Esophagus squamous epithelium (tissue), 5 donors: ENCODE measurements around the gene VSIG4. TPM values are rescaled to one million over a fixed set of nuclear protein-coding genes. Genes with fewer than 3 reads are reported as not detected.

Source experiments
- DNase-seq: peaks from one replicate; lab custom pipeline; 2025; lab: John Stamatoyannopoulos, UW
- H3K27ac ChIP-seq, 4 donors: fragments of 200-600 bp; sonication (generic); one replicate each; pipeline ENCODE4 v1.5.1; 2016 to 2019; ENCODE audit warnings: mild to moderate bottlenecking in 1 of 4
- H3K27me3 ChIP-seq, 4 donors: fragments of 200-600 bp; sonication (generic); 1 replicate in 3 of 4; 2 replicates in 1 of 4; pipeline versions ENCODE4 v1.5.1 to v1.6.0; 2017 to 2021; ENCODE audit warnings: antibody characterized with exemption in 1 of 4
- H3K36me3 ChIP-seq, 3 donors: fragments of 200-600 bp; sonication (generic); one replicate each; pipeline ENCODE4 v1.5.1; 2016 to 2019
- H3K4me1 ChIP-seq, 3 donors: fragments of 200-600 bp; sonication (generic); one replicate each; pipeline ENCODE4 v1.5.1; 2017 to 2019
- H3K4me3 ChIP-seq, 4 donors: fragments of 200-600 bp; sonication (generic); 1 replicate in 3 of 4; 2 replicates in 1 of 4; pipeline ENCODE4 v1.5.1; 2016 to 2019; ENCODE audit warnings: mild to moderate bottlenecking in 2 of 4, moderate library complexity in 1 of 4
- H3K9me3 ChIP-seq, 3 donors: fragments of 200-600 bp; sonication (generic); one replicate each; pipeline ENCODE4 v1.5.1; 2016 to 2019
- CTCF ChIP-seq, 6 experiments: fragments of 450-650 bp in 4 of 6; fragments of 200-600 bp in 2 of 6; sonication (generic) in 2 of 6; IDR thresholded peaks; one replicate each; pipeline ENCODE4 v1.5.1; 2016 to 2019; ENCODE audit warnings: antibody characterized with exemption in 6 of 6, mild to moderate bottlenecking in 4 of 6, moderate library complexity in 4 of 6
- POLR2A ChIP-seq, 4 donors: fragments of 450-650 bp; IDR thresholded peaks; one replicate each; pipeline ENCODE4 v1.6.1; 2017; ENCODE audit warnings: antibody characterized with exemption in 4 of 4, mild to moderate bottlenecking in 4 of 4, moderate library complexity in 3 of 4
- WGBS, 2 donors: methylation state at CpG; one replicate each; pipeline ENCODE4 v1.1.5; 2018; 5-methylcytosine and 5-hydroxymethylcytosine counted together
- intact Hi-C: fragments of 100-400 bp; cut with DNase I; formaldehyde crosslinking; loops from one replicate; pipeline ENCODE4 v1.15.0; 2022
- total RNA-seq, 4 donors: library from RNA; depleted of rRNA; stranded (reverse); fragments of >200 nt; gene quantifications; one replicate each; pipeline ENCODE4 v1.1.0, GENCODE V29; 2016
- donor health status: DM: yes; HTN: yes; CAD: no.

VSIG4 gene
- total RNA-seq, 4 donors from 2014 or later: 1.7 to 84.3 (median 45.4) TPM

GRCh38 chrX:66014556-66014955, 25.3 kb downstream of the VSIG4 start:
- intact Hi-C loops: no loop called here
- no peaks in the 10 kb centered on the region for H3K4me1 ChIP-seq
- H3K27ac ChIP-seq: no peak overlapping the region
- no peaks in the 10 kb centered on the region for H3K36me3 ChIP-seq
- WGBS, 2 donors: 50 to 71% methylated on average over 1 of the region's 1 CpG
- no peak overlapping the region for H3K4me3 ChIP-seq
- no peaks in the 10 kb centered on the region for H3K9me3 ChIP-seq
- H3K27me3 ChIP-seq: no peaks in the 10 kb centered on the region
- DNase-seq: no peak
- TF ChIP-seq CTCF (IDR thresholded peaks at IDR 0.05): no peak
- no peak for TF ChIP-seq POLR2A (IDR thresholded peaks at IDR 0.05)

- peak overlapping the region in 1 of 4 donors; percentile 13 for H3K27ac ChIP-seq
- no peaks in the 10 kb centered on the region for H3K4me1 ChIP-seq
- H3K4me3 ChIP-seq: no peak overlapping the region
- no peaks in the 10 kb centered on the region for H3K27me3 ChIP-seq
- intact Hi-C loops: no loop called here
- TF ChIP-seq POLR2A (IDR thresholded peaks at IDR 0.05) (no peak), CTCF (IDR thresholded peaks at IDR 0.05) (no peak)
- H3K36me3 ChIP-seq: no peaks in the 10 kb centered on the region
- no peak for DNase-seq
- H3K9me3 ChIP-seq: no peaks in the 10 kb centered on the region
- 58 to 60% methylated on average over 1 to 2 of the region's 2 CpGs for WGBS, 2 donors
Measured at GRCh38 chrX:66014084-66014483, 25.8 kb downstream of the VSIG4 start.

- no peaks in the 10 kb centered on the region for H3K4me1 ChIP-seq
- no peak for TF ChIP-seq POLR2A (IDR thresholded peaks at IDR 0.05)
- TF ChIP-seq CTCF (IDR thresholded peaks at IDR 0.05): no peak
- 53 to 79% methylated on average over 5 of the region's 5 CpGs for WGBS, 2 donors
- H3K4me3 ChIP-seq: no peak overlapping the region
- H3K36me3 ChIP-seq: no peaks in the 10 kb centered on the region
- intact Hi-C loops: no loop called here
- no peak for DNase-seq
- no peaks in the 10 kb centered on the region for H3K27me3 ChIP-seq
- H3K27ac ChIP-seq: peak overlapping the region in 2 of 4 donors; percentile 13 to 28
- no peaks in the 10 kb centered on the region for H3K9me3 ChIP-seq
Measured at GRCh38 chrX:66013194-66013816, 26.6 kb downstream of the VSIG4 start.

DNA sequence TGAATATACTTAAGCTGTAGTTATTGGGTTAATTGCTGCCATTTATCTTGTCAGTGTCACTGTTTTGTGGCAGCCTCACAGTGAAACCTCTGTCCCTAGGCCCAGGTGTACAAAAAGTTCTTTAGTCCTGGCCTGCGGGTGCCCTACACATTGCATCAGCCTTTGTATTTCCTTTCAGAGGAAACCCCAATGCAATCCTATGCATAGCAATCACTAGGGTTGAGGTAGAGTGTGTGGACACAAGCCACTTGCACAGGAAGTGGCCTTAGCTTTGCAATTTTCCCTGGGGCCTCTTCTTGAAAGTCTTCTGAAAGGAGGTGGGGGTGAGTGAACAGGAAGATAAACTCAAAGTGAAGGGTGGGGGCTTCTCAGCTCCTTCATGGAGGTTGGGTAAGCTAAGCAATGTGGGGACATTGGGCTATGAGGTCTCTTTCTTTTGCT, 27.8 kb downstream of the VSIG4 start:
- Histone ChIP-seq H3K4me1 (no peaks in the 10 kb centered on the region), H3K4me3 (no peak overlapping the region), H3K36me3 (no peaks in the 10 kb centered on the region), H3K9me3 (no peaks in the 10 kb centered on the region), H3K27me3 (no peaks in the 10 kb centered on the region), H3K27ac (no peak overlapping the region)
- intact Hi-C loops: no loop called here
- TF ChIP-seq CTCF (IDR thresholded peaks at IDR 0.05) (no peak), POLR2A (IDR thresholded peaks at IDR 0.05) (no peak)
- no peak for DNase-seq
- WGBS, 2 donors: 50 to 67% methylated on average over 1 of the region's 1 CpG

DNA sequence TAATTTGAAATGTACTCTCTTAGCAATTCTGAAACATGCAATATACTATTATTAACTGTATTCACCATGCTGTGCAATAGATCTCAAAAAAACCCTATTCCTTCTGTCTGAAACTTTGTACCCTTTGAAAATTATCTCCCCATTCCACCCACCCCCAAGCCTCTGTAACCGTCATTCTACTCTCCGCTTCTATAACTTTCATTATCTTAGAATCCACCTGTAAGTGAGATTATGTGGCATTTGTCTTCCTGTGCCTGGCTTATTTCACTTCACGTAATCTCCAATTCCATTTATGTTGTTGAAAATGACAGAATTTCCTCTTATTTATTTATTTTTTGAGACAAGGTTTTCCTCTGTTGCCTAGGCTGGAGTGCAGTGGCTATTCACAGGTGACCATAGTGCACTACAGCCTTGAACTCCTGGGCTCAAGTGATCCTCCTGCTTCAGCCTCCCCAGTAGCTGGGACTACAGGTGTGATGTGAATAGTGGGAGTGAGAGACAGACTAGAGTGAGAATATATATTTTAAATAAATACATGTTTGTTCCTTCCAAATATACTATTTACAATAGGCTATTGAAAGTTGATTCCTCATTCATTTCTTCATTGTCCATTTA, 30.5 kb downstream of the VSIG4 start:
- no peaks in the 10 kb centered on the region for H3K4me1 ChIP-seq
- 84 to 95% methylated on average over 3 of the region's 3 CpGs for whole genome bisulfite sequencing, 2 donors
- TF ChIP-seq CTCF (IDR thresholded peaks at IDR 0.05) (no peak), POLR2A (IDR thresholded peaks at IDR 0.05) (no peak)
- H3K36me3 ChIP-seq: no peaks in the 10 kb centered on the region
- H3K27me3 ChIP-seq: no peaks in the 10 kb centered on the region
- no peak for DNase-seq
- H3K27ac ChIP-seq: no peak overlapping the region
- intact Hi-C loops: no loop called here
- no peaks in the 10 kb centered on the region for H3K9me3 ChIP-seq
- H3K4me3 ChIP-seq: no peak overlapping the region
